T follicular helper cell (primary cell): ENCODE results near the gene GPR39.

ENCODE experiments used
- DNase-seq: peaks from one replicate; pipeline ENCODE4 v3.0.0-alpha.2; 2020; ENCODE audit warnings: low read depth

The GPR39 gene

DNA sequence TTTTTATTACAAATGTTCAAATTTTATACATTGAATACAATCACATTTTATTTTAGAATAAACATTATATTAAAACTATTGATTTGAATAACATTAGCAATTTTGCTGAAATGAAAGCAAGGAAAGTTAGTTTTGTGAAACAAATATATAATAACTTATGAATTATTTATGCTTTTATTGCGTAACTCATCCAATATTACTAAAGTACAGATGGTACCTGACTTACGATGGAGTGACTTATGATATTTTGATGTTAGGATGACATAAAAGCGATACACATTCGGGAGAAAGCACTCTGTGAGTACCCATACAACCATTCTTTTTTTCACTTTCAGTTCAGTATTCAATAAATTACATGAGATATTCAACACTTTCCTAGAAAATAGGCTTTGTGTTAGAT is 26.5 kb downstream of the GPR39 start:
- no peak for DNase-seq

DNA sequence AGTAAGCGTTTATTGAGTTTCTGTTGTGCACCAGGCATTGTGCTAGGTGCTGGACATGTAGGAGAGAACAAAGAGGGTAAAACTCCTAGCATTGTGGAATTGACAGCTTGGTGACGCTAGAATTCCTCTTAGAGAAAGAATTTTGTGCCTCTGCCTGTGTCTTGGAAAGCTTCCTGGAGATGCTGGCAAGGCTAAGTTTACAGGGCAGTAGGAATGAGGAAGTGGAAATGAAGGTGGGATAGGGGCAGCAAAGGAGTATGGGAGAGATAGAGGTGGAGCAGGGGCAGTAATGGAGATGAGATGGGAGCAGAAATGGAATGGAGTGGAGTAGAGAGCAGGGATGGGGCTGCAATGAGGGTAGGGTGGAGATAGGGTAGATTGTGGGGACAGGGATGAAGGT is 29.8 kb downstream of the GPR39 start:
- no peak for DNase-seq

DNA sequence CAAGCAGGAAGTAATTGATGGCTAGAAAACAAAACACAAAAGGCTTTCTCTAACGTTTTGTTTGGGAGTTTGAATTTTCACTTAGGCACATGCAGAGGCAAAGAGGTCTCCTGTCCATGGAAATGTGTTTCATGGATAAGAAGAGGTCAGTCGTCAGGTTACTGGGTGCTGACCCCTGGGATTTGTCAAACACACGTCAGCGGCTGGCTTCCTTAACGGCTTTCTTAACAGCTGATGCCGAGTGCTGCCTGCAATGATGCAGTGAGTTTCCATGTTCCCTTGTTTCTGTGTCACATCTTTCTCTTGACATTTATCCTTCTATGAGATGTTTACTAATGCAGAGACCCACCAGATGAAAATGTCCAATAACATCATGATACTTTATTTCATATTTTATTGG is 31.7 kb downstream of the GPR39 start:
- DNase-seq = no peak

DNA sequence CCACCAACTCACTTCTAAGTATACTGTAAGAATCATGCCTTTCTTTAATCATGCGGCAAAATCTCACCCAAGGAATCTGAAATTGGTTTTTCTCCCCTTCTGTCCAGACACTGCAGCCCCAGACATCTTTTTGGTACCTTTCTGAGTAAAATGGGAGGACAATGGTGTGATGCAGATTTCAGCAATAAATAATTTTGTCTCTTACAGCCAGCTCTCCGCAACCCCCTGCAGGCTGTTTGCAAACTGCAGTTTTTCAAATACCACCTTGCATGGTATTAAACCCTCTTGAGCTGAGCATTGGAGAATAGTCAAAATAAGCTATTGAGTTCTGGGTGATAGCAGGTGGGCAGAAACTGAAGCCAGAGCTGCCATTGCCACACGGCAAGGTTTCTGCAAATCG is 32.2 kb downstream of the GPR39 start:
- DNase-seq = no peak

DNA sequence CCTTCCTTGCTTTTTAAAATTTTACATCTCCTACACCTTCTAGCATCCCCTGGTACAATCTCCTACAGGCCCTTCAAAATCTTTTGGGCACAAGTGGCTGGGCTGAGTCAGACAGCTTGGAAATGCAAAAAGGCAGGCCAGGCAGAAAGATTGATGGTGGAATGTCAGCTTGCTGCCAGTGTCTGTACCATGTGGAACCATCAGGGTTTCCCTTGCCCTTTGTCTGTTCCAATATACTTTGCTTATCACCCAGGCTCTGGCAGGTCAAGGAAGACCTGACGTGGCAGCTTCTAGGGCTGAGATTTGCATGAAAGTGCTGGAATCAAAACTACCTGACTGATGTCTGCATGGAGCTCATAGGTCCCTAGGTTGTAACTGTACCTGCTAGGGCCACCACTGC is 33.3 kb downstream of the GPR39 start:
- DNase-seq = no peak

DNA sequence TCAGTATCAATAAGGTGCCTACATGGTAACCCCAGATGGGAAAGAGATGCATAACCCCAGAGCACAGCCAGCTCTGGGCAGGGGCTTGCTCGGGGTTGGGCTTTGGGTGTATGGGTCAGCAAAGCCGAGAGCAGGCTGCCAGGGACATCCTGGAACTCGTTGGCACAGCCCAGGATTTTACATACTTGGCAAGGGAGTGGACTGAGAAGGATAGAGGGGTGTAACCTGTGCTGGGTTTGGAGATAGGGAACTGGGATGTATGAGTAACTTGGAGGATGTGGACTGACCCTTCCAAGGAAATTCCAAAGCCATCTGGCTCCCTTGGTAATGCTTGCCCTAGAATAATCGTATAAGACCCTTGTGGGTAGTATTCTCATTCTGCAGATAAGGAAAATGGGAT is 44.2 kb downstream of the GPR39 start:
- no peak for DNase-seq

DNA sequence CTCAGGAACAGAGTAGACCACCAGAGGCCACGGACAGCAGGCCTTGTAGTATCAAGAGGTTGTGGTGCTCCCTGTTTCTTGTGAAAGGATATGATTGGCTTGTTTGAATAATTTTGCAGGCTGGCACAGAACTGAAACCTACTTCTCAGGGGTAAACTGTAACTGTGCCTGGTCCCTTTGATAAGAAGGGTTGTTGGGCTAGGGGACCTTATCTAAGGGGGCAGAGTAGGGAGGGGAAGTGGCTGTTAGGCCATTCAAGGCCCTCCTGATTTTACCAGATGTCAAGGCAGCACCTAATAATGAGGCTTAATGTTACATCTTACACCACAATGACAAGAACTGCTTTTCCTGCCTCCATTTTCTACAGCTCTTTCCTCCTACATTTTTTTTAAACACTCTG is 45.6 kb downstream of the GPR39 start:
- no peak for DNase-seq

DNA sequence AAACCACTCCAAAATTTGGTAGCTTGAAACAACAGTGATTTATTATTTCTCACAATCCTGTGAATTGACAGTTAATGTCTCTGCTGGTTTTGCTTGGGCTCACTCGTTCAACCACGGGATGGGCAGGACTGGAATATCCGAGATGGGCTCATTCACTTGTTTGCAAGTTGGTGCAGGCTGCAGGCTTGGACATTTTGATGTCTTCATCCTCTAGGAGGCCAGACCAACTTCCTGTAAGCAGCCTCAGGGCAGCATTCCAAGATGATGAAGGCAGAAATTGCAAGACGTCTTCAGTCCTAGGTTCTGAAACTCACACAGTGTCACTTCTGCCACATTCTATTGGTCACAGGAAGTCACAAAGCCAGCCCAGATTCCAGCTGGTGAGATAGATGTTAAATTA is 47.1 kb downstream of the GPR39 start:
- DNase-seq = no peak

DNA sequence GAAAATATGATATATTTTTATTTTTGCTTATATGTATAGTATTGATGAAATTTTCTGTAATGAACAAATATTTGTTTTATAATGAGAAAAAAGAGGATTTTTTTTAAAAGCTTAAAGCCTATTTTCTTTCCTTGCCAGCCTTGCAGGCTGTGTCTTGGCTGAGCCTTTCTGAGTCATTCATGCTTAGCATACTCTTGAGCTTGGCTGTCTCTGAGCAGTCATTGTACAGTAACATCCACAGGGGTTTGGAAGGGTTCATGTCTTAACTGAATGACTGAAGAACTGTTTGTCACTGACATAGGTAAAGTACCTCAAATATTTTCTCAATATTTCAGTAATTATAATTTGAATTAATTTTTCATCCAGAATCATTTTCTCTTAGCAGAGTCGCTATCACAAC is 49.3 kb downstream of the GPR39 start:
- DNase-seq = no peak

DNA sequence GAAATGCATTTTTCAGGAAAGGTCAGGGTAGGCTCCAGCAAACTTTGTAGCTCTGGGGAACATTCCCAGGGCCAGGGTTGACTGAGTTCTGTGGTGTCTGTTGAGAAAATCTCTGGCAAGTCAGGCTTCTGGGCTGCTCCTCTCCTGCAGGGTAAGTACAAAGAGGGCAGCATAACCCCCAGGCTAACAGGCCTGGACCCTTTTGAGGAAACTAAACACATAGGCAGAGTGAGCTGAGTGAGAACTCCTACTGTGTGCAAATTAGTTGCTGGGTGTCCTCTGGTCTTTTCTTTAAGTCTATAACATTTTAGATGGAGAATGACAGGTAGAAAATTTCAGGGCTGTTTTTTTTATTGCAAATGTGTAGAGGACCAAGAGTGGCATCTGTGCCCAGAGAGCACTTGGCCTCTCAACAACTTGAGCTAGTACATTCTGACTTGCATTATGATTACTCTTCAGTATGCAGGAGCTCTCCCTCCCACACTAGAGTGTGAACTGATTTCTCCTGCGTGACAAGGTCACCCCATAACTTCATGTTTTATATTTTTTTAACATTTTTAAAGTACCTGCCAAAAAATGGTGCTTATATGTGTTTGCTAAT is 49.9 kb downstream of the GPR39 start:
- DNase-seq = no peak

DNA sequence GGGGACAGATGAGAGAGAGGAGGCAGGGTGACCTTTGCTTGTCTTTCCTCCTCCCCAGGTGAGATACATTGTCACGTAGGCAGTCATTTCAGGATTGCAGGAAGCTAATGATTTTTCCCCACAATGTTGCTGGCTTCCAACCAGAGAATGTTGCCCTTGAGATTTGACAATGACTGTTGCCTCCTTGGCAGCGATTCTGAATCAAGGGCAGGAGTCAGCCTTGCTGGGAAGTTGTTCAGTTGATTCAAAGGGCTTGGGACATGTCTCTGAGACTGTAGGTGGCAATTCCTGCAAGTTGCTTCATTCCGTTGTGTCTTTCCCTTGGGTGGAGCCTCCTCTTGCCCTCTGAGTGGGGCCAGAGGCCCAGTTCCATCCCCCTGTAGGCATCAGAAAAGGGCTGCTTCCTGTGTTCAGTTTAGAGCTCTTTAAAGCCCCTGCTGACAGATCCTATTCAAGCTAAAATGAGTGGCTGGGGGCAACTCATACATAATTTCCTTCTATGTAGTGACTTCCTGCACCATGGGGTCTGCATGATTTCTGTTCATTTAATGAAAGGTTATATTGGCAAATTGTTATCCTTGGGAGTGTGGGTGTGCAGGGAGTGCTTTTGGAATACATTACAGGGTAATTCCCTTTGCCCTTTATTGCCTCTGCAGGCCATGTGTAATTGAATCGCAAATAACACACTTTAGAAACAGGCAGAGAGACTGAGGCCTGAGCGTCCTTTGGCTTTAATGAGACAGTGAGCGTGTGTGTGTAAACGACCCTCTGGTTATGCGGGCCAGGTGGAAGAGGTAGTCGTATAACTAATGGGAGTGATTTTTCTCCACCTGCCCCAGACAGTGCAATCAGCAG is 52.4 kb downstream of the GPR39 start:
- no peak for DNase-seq

DNA sequence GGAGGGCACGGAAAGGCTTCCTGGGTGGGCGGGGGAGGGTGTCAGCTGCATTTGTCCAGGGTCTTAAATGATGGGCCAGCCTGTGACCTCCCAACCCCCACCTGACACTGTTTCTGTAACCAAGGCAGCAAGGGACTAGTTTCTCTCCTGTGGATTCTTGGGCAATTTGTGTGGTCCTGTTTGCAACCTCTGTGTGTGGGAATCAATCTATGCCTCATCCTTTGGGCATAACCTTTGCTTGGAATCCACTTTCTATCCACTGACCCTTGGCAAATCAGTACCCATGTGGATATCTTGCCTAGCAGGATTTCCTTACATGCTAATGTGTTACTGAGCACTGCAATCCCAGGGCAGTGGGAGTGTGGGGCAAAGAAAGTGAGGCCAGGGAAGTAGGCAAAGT is 54.1 kb downstream of the GPR39 start:
- DNase-seq = no peak

DNA sequence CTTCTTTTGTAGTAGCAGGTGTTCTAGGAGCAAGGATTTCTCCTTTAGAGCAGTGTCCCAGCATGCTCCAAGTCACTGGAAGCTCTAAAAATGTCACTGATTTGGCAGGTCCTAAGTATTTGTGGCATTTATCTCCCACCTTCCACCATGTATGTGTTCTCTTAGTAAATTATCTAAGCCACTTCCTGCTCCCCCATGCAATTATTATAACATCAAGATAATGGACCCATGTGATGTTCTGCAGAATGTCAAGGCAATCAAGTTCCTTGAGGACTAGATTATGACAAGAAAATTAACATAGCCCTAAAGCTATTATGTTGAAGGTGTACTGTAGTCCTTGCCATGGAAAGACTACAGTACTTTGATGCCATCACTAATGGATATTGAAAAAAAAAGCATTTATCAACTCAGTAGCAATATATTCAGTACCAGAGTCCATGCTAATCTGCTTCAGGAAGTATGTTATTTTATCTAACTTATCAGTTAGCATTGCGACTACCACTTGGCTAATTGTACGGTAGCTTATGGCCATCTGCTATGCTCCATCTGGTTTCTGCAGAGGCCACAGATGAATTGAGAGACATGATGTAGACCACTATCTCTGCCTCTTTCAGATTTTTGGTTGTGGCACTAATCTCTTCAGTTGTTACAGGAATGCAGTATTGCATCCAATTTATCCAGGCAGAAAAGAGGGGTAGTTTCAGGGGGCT is 56.7 kb downstream of the GPR39 start:
- DNase-seq = no peak

DNA sequence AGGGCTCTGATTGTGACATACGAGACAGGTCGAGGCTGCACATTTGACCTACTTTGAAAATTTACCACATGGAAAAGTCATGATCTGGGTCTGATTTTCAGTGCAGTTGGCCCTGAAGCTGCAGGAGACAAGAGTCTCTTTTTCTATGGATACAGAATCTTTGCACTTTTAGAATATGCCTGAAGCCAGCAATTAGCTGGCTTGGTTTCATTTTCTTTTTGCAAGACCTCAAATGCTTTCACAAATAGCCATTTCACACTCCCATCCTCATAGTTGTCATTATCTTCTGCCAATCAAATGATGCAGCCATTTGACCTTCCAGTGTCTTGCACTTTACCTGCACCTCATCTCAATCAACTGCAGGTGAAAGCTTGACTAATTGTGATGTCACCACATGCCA is 59.0 kb downstream of the GPR39 start:
- DNase-seq = no peak

DNA sequence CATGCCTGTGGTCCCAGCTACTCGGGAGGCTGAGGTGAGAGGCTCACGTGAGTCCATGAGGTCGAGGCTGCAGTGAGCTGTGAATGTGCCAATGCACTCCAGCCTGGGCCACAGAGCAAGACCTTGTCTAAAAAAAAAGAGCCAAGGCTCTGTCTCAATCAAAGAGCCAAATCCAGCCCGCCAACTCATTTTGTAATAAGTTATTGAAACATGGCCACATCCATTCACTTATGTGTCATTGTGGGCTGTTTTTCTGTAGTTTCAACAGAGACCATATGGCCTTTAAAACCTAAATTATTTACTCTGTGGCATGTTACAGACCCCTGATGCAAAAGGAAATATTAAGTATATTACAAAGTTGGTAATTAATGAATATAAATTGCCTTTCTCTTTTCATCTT is 60.8 kb downstream of the GPR39 start:
- DNase-seq = no peak

DNA sequence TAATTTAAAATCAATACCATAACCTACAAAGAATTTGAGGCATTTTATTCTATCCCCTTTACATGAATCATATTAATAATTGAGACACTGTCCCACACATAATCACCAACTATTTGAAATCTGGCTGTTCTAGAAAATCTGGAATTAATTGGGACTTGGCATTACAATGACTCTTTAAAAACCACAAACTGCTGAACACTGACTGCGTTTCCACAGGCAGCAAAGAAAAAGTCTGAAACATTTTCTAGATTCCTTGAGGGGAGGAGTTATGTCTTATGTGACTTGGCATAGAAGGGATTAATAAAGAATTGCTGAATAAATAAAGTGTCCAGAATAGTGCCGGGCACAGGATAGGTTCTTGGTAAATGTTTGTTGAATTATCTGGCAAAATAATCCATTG is 61.4 kb downstream of the GPR39 start:
- DNase-seq = no peak

DNA sequence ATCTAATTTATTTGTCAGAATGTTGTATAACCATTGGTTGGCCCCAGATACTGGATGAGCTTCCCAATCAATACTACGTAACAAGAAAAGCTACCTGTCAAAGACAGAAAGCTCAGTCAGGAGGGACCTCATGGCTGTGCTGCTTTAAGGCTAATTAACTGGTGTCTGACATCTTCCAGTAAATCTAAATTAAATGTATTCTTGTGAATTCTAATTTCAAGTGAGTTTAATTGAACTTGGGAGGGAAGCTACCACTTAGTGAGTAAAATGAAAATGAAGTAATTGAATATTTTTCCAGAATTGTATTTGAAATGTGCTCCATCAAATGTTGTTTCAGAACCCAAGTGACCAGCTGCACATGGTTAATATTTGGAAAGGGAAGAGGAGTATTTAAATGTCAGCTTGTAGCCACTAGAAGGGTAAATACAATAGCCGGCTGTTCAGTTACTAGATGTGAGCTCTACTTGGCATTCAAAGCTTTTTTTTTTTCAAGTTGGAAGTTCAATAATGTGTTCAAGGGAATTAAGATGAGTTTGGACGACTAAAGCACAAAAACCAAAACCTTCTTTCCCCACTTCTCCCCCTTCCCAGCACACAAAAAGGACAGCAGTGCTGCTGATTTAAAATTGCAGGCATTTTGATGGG is 62.0 kb downstream of the GPR39 start:
- no peak for DNase-seq

DNA sequence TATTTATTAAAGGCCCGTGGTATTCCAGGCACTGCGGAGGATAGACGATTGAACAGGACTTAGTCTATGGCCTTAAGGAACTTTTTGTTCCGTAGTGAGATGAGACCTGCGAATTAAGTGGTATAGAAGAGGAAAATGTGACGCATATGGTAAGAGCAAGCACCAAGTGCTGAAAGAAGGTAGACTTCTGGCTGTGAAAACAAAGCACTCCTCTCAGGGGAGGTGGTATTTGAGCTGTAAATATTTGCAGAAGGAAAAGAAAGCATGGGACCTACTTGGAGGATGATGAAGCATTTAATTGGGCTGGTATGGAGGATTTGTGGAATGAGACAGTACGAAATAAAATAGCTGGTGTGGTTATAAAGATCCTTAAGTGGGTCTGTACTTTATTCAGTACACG is 62.5 kb downstream of the GPR39 start:
- no peak for DNase-seq

DNA sequence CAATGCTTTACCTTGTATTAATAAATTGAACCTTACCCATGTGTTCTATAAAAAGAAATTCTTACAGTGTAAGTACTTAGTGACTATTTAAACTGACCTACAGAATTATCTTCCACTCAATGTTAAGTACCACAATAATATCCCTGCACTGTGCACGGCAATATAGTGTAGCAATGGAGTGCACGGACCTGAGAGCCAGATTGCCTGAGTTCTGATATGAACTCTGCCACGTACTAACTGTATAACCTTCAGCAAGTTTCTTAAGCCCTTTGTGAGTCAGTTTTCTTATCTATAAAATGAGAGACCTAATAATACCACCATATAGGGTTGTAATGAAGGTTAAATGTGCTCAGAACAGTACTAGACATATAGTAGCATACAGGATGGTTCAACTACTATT is 66.2 kb downstream of the GPR39 start:
- DNase-seq = no peak

DNA sequence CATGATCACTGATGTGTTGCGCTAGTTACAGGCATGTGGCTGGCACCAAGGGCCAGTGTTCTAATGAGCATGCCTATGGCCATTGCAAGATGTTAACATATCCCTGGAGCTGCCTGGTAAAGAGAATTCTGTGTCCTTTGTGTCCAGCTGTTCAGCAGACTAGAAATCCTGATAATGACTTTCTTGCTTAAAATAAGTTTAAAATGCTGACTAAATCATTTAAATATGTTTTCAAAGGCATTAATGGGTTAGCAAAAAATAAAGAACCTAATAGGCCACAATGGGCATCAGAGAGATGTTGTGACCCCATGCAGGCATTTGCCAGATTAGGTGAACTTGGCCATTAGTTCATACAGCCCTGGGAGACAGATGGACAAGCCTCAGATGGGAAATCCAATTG is 67.5 kb downstream of the GPR39 start:
- no peak for DNase-seq

DNA sequence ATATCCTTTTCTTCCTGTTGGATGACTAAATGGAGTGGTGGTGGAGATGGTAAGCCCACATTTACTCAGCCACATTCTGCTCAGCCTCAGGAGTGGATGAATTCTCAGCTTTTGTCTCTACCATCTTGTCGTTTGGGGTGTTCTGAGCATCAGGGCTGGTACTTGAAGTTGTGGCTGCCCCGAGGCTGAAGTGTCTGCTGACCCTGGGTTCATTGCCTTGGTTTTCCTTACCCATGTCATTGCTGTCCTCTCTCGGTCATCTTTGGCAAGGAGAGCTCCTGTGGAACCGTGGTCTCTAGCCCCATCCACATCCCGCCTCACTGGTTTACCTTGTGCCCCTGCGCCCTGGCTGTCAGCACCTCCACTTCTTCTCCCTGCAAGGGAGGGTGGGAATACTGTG is 71.9 kb downstream of the GPR39 start:
- DNase-seq = no peak

DNA sequence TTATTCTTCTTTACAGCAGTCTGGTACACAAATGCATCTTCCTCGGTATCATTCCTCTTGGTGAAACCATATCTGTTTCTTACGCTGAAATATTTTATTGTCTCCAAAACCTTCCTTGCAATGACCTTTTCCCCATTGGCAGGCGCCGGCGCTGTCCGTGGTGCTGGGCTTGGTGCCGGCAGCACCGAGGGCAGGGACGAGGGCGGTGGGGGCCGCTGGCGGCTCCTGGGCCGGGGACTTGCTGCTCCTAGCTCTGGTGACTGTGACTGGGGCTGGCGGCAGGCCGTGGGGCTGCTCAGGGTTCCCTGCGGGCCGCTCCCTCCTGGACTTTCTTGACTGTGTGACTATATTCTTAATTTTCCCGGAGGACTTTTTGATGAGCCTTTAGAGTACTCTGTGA is 72.5 kb downstream of the GPR39 start:
- DNase-seq = no peak

DNA sequence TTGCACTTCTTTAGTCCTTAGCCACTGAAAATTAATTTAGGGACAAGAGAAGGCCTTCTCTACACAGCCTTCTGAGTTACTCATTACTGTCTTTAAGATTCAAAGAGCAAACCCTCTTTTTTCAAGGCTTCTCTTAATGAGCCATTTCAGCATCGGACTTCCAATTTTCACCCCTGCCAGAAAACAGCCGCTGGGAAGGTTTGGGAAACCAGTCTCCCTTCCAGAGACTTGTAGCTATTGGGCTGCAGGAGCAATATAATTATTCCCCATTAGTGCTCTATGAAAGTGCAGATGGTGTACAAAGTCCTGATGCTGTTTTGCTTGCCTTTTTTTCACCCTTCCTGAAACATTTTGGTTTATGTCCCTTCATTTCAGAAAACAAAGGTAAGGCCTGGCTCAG is 79.3 kb downstream of the GPR39 start:
- DNase-seq = no peak
